ENCODE data around the gene SHROOM3. TPM values are rescaled to one million over a fixed set of nuclear protein-coding genes. Genes with fewer than 3 reads are reported as not detected.

The SHROOM3 gene
- total RNA-seq, 1 donor from 2014 or later: 16.2 TPM

DNA sequence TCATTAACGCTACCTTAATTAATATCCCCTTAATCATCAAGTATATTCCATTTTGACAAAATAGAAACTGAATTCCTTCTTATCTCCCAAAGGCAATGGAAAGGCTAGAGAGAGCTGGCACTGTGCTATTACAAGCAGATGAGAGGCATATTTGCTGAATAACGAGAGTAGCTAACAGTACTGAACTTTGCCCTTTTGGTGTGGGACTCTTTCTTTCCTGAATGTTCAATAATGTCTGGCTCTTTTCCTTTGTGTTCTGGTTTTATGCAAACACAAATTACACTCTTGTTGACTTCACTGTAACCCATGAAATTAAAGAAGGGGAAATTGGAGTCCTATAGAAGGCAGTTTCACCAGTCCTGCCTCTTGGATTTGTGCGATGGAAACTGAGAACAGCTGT is 63.5 kb downstream of the SHROOM3 start:
- no peak overlapping the region for H3K4me3 ChIP-seq
- TF ChIP-seq, protein P1, sequence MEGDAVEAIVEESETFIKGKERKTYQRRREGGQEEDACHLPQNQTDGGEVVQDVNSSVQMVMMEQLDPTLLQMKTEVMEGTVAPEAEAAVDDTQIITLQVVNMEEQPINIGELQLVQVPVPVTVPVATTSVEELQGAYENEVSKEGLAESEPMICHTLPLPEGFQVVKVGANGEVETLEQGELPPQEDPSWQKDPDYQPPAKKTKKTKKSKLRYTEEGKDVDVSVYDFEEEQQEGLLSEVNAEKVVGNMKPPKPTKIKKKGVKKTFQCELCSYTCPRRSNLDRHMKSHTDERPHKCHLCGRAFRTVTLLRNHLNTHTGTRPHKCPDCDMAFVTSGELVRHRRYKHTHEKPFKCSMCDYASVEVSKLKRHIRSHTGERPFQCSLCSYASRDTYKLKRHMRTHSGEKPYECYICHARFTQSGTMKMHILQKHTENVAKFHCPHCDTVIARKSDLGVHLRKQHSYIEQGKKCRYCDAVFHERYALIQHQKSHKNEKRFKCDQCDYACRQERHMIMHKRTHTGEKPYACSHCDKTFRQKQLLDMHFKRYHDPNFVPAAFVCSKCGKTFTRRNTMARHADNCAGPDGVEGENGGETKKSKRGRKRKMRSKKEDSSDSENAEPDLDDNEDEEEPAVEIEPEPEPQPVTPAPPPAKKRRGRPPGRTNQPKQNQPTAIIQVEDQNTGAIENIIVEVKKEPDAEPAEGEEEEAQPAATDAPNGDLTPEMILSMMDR (IDR thresholded peaks at IDR 0.05; ENCODE audit: borderline replicate concordance): no peak
- DNase-seq: no peak
- H3K9me3 ChIP-seq (replicated peaks): no peaks in the 10 kb centered on the region
- H3K4me1 ChIP-seq: no peaks in the 10 kb centered on the region
- H3K27me3 ChIP-seq (ENCODE audit: low read depth): peaks cover 9% of the 10 kb centered on the region
- no peaks in the 10 kb centered on the region for H3K36me3 ChIP-seq
- intact Hi-C loops (cut with micrococcal nuclease): no loop called here
- no peak overlapping the region for H3K27ac ChIP-seq (replicated peaks)

DNA sequence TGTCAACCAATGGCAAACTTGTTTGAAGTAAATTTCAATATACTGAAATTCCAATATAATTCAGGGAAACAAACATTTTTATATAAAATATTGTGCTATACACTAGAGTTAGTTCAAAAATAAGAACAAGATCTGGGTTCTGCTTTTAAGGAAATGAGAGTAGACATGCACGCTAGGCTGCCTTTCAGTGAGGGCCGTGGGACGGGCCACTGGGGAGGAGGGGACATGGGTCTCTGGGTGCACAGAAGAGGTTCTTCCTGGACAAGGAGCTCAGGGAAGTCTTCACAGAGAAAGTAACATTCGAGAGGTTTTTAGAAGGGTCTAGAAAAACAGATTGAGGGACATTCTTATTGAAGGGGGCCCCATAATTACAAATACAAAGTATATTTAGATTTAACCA is 64.4 kb downstream of the SHROOM3 start:
- H3K27me3 ChIP-seq (ENCODE audit: low read depth): peaks cover 18% of the 10 kb centered on the region
- no peak overlapping the region for H3K4me3 ChIP-seq
- no peak overlapping the region for H3K27ac ChIP-seq (replicated peaks)
- no peaks in the 10 kb centered on the region for H3K4me1 ChIP-seq
- DNase-seq: no peak
- intact Hi-C loops (cut with micrococcal nuclease): no loop called here
- no peaks in the 10 kb centered on the region for H3K36me3 ChIP-seq
- TF ChIP-seq, protein P1 (IDR thresholded peaks at IDR 0.05; ENCODE audit: borderline replicate concordance): no peak
- H3K9me3 ChIP-seq (replicated peaks): no peaks in the 10 kb centered on the region

DNA sequence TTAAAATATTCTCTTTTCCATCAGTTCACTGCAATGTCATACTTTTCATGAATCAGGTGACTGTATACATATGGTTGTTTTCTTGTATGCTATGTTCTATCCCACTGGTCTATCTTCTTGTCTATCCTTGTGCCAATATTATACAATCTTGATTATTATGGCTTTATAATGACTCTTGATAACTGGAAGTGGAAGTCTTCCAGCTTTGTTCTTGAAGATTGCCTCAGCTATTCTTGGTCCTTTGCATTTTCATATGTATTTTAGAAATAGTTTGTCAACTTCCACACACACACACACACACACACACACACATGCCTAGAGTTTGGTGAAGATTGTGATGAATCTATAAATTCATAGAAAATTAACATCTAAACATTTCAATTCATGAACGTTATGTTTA is 67.9 kb downstream of the SHROOM3 start:
- H3K9me3 ChIP-seq (replicated peaks): no peaks in the 10 kb centered on the region
- intact Hi-C loops (cut with micrococcal nuclease): loop anchor here (10.0 kb wide), 2 partner anchors 328 to 702 kb away; no protein-coding TSS in a partner anchor
- no peaks in the 10 kb centered on the region for H3K36me3 ChIP-seq
- peaks cover 15% of the 10 kb centered on the region for H3K27me3 ChIP-seq (ENCODE audit: low read depth)
- no peak overlapping the region for H3K27ac ChIP-seq (replicated peaks)
- no peak for DNase-seq
- H3K4me1 ChIP-seq: no peaks in the 10 kb centered on the region
- no peak overlapping the region for H3K4me3 ChIP-seq
- TF ChIP-seq, protein P1 (IDR thresholded peaks at IDR 0.05; ENCODE audit: borderline replicate concordance): no peak

DNA sequence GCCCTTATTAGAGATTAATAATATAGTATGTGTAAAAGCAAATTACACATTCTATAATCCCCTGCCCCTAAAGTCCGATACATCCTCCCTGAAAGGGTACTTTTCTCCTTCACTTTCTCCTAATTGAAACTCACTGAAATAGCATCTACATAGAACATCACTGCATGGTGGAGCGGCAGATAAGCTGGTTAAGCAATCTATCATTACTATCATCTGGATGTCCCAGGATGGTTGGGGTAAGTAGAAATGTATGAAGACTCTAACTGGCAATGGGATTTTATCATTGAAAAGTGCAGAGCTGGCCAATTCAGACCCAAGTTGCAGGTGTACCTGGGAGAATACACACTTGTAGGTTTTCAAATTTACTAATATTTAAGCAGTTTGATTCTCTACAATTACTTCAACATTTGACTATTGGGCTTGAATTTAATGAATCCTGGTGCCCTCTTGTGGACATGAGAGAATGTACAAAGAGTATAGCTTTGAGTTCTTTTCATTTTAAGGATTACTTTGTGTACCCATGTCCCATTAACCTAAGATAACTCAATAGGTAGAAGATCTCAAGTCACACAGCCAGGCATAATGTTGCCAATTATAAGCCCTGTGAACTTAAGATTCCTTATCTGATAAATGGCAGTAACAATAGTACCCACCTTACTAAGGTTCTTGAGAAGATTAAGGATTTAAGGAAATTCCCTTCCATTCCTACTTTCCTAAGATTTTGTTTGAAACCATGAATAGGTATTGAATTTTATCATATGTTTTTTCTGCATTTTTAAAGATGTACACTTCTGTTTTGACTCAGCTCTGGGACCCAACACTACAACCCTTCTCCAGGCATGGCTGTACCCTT is 69.8 kb downstream of the SHROOM3 start:
- H3K4me1 ChIP-seq: no peaks in the 10 kb centered on the region
- no peak overlapping the region for H3K4me3 ChIP-seq
- intact Hi-C loops (cut with micrococcal nuclease): loop anchor here (5.0 to 10.0 kb wide), 3 partner anchors 73 to 700 kb away; no protein-coding TSS in a partner anchor
- H3K9me3 ChIP-seq (replicated peaks): no peaks in the 10 kb centered on the region
- TF ChIP-seq, protein P1 (IDR thresholded peaks at IDR 0.05; ENCODE audit: borderline replicate concordance): peak; percentile 76
- H3K36me3 ChIP-seq: no peaks in the 10 kb centered on the region
- peaks cover 15% of the 10 kb centered on the region for H3K27me3 ChIP-seq (ENCODE audit: low read depth)
- DNase-seq: no peak
- H3K27ac ChIP-seq (replicated peaks): no peak overlapping the region

DNA sequence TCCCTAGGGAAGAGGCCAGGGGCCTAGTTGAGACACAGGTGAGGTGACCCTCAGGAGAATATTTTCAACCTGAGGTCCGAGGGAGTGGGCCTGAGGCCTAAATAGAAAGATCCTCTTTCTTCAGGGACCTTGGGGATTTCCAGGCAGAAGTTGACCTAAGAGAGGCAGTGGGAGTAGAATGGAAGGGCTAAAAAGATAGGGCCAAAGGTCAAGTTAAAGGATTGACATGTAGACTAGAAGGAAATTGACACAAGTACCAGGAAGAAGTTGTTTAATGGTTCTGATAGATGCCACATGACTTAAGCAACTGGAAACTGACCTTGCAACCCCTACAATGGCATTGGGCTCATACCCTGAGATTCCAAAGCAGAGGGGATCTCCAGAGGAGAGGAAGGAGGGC is 76.9 kb downstream of the SHROOM3 start:
- DNase-seq: no peak
- TF ChIP-seq, protein P1 (IDR thresholded peaks at IDR 0.05; ENCODE audit: borderline replicate concordance): no peak
- Histone ChIP-seq H3K4me1 (no peaks in the 10 kb centered on the region), H3K4me3 (no peak overlapping the region), H3K9me3 (replicated peaks) (peaks cover 6% of the 10 kb centered on the region), H3K27ac (replicated peaks) (no peak overlapping the region), H3K27me3 (ENCODE audit: low read depth) (no peaks in the 10 kb centered on the region), H3K36me3 (no peaks in the 10 kb centered on the region)
- intact Hi-C loops (cut with micrococcal nuclease): loop anchor here (5.0 kb wide), 2 partner anchors 245 to 530 kb away; no protein-coding TSS in a partner anchor
